Endothelial cell of umbilical vein (primary cell): Measurements from ENCODE around the gene KCNJ6. TPM values are rescaled to one million over a fixed set of nuclear protein-coding genes. Genes with fewer than 3 reads are reported as not detected.

Source experiments
- BruUV-seq: library from RNA; stranded (reverse); fragments of 400-500 nt; replicated peaks from 2 replicates; lab custom pipeline; 2021; lab: Mats Ljungman, UMichigan
- CTCF ChIA-PET: fragments of 300-600, 350-600 bp; sonication (Branson Sonifier 250); formaldehyde crosslinking; loops from one replicate; lab custom pipeline; 2021; ENCODE audit warnings: antibody characterized with exemption, inconsistent platforms; lab: Charles Lee
- POLR2A ChIA-PET: fragments of 300-600, 350-600 bp; sonication (Branson Sonifier 250); formaldehyde crosslinking; loops from one replicate; lab custom pipeline; 2021; ENCODE audit warnings: antibody characterized with exemption, inconsistent platforms; lab: Charles Lee
- DNase-seq: peaks from one replicate; pipeline ENCODE4 v3.0.0-alpha.2; 2011; ENCODE audit warnings: low read depth, low spot score
- FAIRE-seq: peaks from 2 replicates; lab custom pipeline; 2011; peaks lifted over from hg19 to GRCh38; lab: Jason Lieb, UNC
- H2AFZ ChIP-seq: 2 replicates; pipeline ENCODE4 v1.6.0; 2012; ENCODE audit warnings: low read depth, low read length, control low read depth, inconsistent platforms
- H3K27ac ChIP-seq: 2 replicates; pipeline ENCODE4 v1.5.1; 2011; ENCODE audit warnings: low read depth, mild to moderate bottlenecking, control low read depth, low read length, moderate library complexity; ENCODE audit not compliant: insufficient read depth
- H3K27me3 ChIP-seq, 2 experiments: 2 replicates each; pipeline versions ENCODE4 v1.6.0 to v1.6.1; 2011; ENCODE audit warnings: low read length in 2 of 2, mixed read lengths in 1 of 2; ENCODE audit not compliant: control insufficient read depth in 2 of 2, insufficient read depth in 2 of 2
- H3K36me3 ChIP-seq, 2 experiments: 2 replicates in 1 of 2; 3 replicates in 1 of 2; pipeline ENCODE4 v1.5.1; 2011; ENCODE audit warnings: low read length in 2 of 2, mild to moderate bottlenecking in 1 of 2, moderate library complexity in 1 of 2; ENCODE audit not compliant: control insufficient read depth in 2 of 2, insufficient read depth in 2 of 2; ENCODE audit errors: extremely low read depth in 1 of 2
- H3K4me1 ChIP-seq: 3 replicates; pipeline ENCODE4 v1.5.1; 2011; ENCODE audit warnings: mild to moderate bottlenecking, low read length; ENCODE audit not compliant: control insufficient read depth, insufficient read depth; ENCODE audit errors: extremely low read depth
- H3K4me2 ChIP-seq: 2 replicates; pipeline ENCODE4 v1.6.1; 2011; ENCODE audit warnings: low read length, control low read depth, mixed read lengths; ENCODE audit not compliant: insufficient read depth
- H3K4me3 ChIP-seq, 3 experiments: fragments of 200-600 bp in 1 of 3; sonication (generic), shearing (Covaris generic) in 1 of 3; replicated peaks in 1 of 3; 2 replicates each; pipeline ENCODE4 v1.5.1; 2011 to 2016; ENCODE audit warnings: control low read depth in 3 of 3, low read length in 3 of 3, mild to moderate bottlenecking in 2 of 3, inconsistent platforms in 1 of 3, low read depth in 1 of 3, moderate library complexity in 1 of 3; ENCODE audit not compliant: insufficient read depth in 1 of 3
- H3K79me2 ChIP-seq: 2 replicates; pipeline ENCODE4 v1.6.0; 2012; ENCODE audit warnings: low read length, inconsistent platforms; ENCODE audit not compliant: control insufficient read depth, insufficient read depth
- H3K9ac ChIP-seq: replicated peaks from 2 replicates; pipeline ENCODE3; 2011; ENCODE audit warnings: low read length, control low read depth; ENCODE audit not compliant: insufficient read depth; ENCODE audit errors: extremely low read depth
- H3K9me1 ChIP-seq: replicated peaks from 3 replicates; pipeline ENCODE4 v1.6.0; 2011; ENCODE audit warnings: mild to moderate bottlenecking, low read length; ENCODE audit not compliant: control insufficient read depth, insufficient read depth; ENCODE audit errors: extremely low read depth
- H3K9me3 ChIP-seq: replicated peaks from 2 replicates; pipeline ENCODE4 v1.5.1; 2012; ENCODE audit warnings: low read length, inconsistent platforms; ENCODE audit not compliant: control insufficient read depth, insufficient read depth
- H4K20me1 ChIP-seq: replicated peaks from 2 replicates; pipeline ENCODE3; 2011; ENCODE audit warnings: mild to moderate bottlenecking, low read length; ENCODE audit not compliant: control insufficient read depth, insufficient read depth; ENCODE audit errors: extremely low read depth
- EZH2 ChIP-seq: IDR thresholded peaks from 2 replicates; pipeline ENCODE4 v1.6.1; 2012; ENCODE audit warnings: borderline replicate concordance, low read depth, mild to moderate bottlenecking, moderate library complexity, low read length, inconsistent platforms; ENCODE audit not compliant: severe bottlenecking
- FOS ChIP-seq: IDR thresholded peaks from 2 replicates; pipeline ENCODE4 v1.6.1; 2011; ENCODE audit warnings: mild to moderate bottlenecking, low read length, moderate library complexity, borderline replicate concordance; ENCODE audit not compliant: insufficient read depth
- GATA2 ChIP-seq: IDR thresholded peaks from 2 replicates; pipeline ENCODE4 v1.7.0; 2011; ENCODE audit warnings: low read depth, mild to moderate bottlenecking, moderate library complexity, mixed read lengths, low read length; ENCODE audit not compliant: insufficient read length, insufficient read depth
- JUN ChIP-seq: IDR thresholded peaks from 2 replicates; pipeline ENCODE4 v1.6.1; 2011; ENCODE audit warnings: borderline replicate concordance, low read depth; ENCODE audit not compliant: insufficient read length, insufficient read depth
- MYC ChIP-seq: IDR thresholded peaks from one replicate; pipeline ENCODE4 v1.6.1; 2011; ENCODE audit warnings: mild to moderate bottlenecking, low read depth, low read length
- POLR2A ChIP-seq: IDR thresholded peaks from 2 replicates; pipeline ENCODE4 v1.6.1; 2012; ENCODE audit warnings: low read depth, mild to moderate bottlenecking, control low read depth, low read length
- POLR2AphosphoS5 ChIP-seq: IDR thresholded peaks from 2 replicates; pipeline ENCODE4 v1.6.1; 2012; ENCODE audit warnings: low read depth, mild to moderate bottlenecking, control low read depth, low read length, moderate library complexity; ENCODE audit not compliant: insufficient read depth
- dilution Hi-C: fragments of 300-500 bp; cut with MboI; formaldehyde crosslinking; loops from one replicate; pipeline ENCODE4 v1.15.0; 2019; ENCODE audit warnings: low sequenced_read_pairs; ENCODE audit not compliant: extremely low pct_ligation_motif_present
- intact Hi-C: fragments of 100-400 bp; cut with micrococcal nuclease; formaldehyde crosslinking; loops from one replicate; pipeline ENCODE4 v1.10.0; 2022
- polyA plus RNA-seq, 4 experiments: library from polyadenylated mRNA; depleted of rRNA in 3 of 4; stranded (reverse) in 3 of 4; unstranded in 1 of 4; fragments of >200 nt; gene quantifications; 2 replicates each; pipeline versions ENCODE4 v1.2.1 to v1.2.3, GENCODE V29; 2011 to 2012; ENCODE audit warnings: missing spikeins in 1 of 4
- total RNA-seq: library from RNA; stranded (reverse); gene quantifications from 2 replicates; pipeline ENCODE4 v1.2.3, GENCODE V29; 2021
- TF ChIP-seq, protein P1 (sequence below): IDR thresholded peaks from 2 replicates; pipeline ENCODE4 v1.6.1; 2011; ENCODE audit not compliant: insufficient read depth, insufficient read length
- TF ChIP-seq, protein P2 (sequence below), 2 donors: IDR thresholded peaks; 1 replicate in 1 of 2; 2 replicates in 1 of 2; pipeline ENCODE4 v1.5.1; 2011; ENCODE audit warnings: low read length in 2 of 2, mild to moderate bottlenecking in 2 of 2, moderate library complexity in 2 of 2, control low read depth in 1 of 2, inconsistent platforms in 1 of 2, low read depth in 1 of 2; ENCODE audit not compliant: insufficient read depth in 1 of 2; ENCODE audit errors: extremely low read depth in 1 of 2

Gene KCNJ6
- total and polyA plus RNA-seq, 2 donors (not counting 3 experiments of a cell fraction or from before 2014, with no cell fraction given), result not detected

- TF ChIP-seq POLR2A (no peak), GATA2 (no peak), EZH2 (no peak), FOS (no peak), POLR2AphosphoS5 (no peak), JUN (no peak), MYC (no peak)
- TF ChIP-seq, protein P1, sequence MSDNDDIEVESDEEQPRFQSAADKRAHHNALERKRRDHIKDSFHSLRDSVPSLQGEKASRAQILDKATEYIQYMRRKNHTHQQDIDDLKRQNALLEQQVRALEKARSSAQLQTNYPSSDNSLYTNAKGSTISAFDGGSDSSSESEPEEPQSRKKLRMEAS, result no peak
- TF ChIP-seq, protein P2, sequence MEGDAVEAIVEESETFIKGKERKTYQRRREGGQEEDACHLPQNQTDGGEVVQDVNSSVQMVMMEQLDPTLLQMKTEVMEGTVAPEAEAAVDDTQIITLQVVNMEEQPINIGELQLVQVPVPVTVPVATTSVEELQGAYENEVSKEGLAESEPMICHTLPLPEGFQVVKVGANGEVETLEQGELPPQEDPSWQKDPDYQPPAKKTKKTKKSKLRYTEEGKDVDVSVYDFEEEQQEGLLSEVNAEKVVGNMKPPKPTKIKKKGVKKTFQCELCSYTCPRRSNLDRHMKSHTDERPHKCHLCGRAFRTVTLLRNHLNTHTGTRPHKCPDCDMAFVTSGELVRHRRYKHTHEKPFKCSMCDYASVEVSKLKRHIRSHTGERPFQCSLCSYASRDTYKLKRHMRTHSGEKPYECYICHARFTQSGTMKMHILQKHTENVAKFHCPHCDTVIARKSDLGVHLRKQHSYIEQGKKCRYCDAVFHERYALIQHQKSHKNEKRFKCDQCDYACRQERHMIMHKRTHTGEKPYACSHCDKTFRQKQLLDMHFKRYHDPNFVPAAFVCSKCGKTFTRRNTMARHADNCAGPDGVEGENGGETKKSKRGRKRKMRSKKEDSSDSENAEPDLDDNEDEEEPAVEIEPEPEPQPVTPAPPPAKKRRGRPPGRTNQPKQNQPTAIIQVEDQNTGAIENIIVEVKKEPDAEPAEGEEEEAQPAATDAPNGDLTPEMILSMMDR (IDR thresholded peaks at IDR 0.05; ENCODE audit: extremely low read depth in 1 of 2, insufficient read depth in 1 of 2, low read depth in 1 of 2, low read length in 2 of 2), result no peak
- Histone ChIP-seq H3K4me1 (no peaks in the 10 kb centered on the region), H3K9me1 (no peaks in the 10 kb centered on the region), H3K36me3 (no peaks in the 10 kb centered on the region), H2AFZ (no peak overlapping the region), H3K27ac (no peak overlapping the region), H3K4me3 (no peak overlapping the region), H3K9me3 (no peaks in the 10 kb centered on the region), H3K27me3 (peaks cover 5 to 8% of the 10 kb centered on the region in 2 experiments), H3K4me2 (no peak overlapping the region), H3K79me2 (no peaks in the 10 kb centered on the region), H3K9ac (no peak overlapping the region), H4K20me1 (no peaks in the 10 kb centered on the region)
- dilution Hi-C loops, result no loop called here
- intact Hi-C loops, result no loop called here
- no peak for DNase-seq
- FAIRE-seq, result no peak
- CTCF ChIA-PET, result interaction anchor here (1.2 kb wide), 1 partner anchor 103 kb away, joined by 4 read pairs; no protein-coding TSS in a partner anchor
- BruUV-seq, result no TSS peak
- POLR2A ChIA-PET, result no interaction called here
Measured at GRCh38 chr21:37571442-37571841, 344.8 kb downstream of the KCNJ6 start.
